Trophoblast cell (in vitro differentiated cells and primary cell): ENCODE results near the gene CLBA1. TPM values are rescaled to one million over a fixed set of nuclear protein-coding genes. Genes with fewer than 3 reads are reported as not detected.

Source experiments
- DNase-seq, 2 donors: peaks; one replicate each; pipeline ENCODE4 v3.0.0-alpha.2; 2016
- H2AFZ ChIP-seq: 2 replicates; pipeline ENCODE4 v1.6.1; 2013; ENCODE audit warnings: low read length, moderate library complexity, mild to moderate bottlenecking; ENCODE audit not compliant: insufficient read depth, poor library complexity
- H2AK5ac ChIP-seq: 2 replicates; pipeline ENCODE4 v1.6.1; 2013; ENCODE audit warnings: mild to moderate bottlenecking, low read length
- H2BK120ac ChIP-seq: 2 replicates; pipeline ENCODE4 v1.6.1; 2013; ENCODE audit warnings: low read length, mild to moderate bottlenecking, moderate library complexity; ENCODE audit not compliant: insufficient read depth, poor library complexity
- H2BK12ac ChIP-seq: 2 replicates; pipeline ENCODE4 v1.6.1; 2013; ENCODE audit warnings: mild to moderate bottlenecking, low read length, moderate library complexity
- H2BK5ac ChIP-seq: 2 replicates; pipeline ENCODE4 v1.6.1; 2013; ENCODE audit warnings: low read length, low read depth, moderate library complexity, mild to moderate bottlenecking; ENCODE audit not compliant: poor library complexity
- H3K14ac ChIP-seq: 2 replicates; pipeline ENCODE4 v1.6.1; 2013; ENCODE audit warnings: mild to moderate bottlenecking, low read length
- H3K18ac ChIP-seq: 2 replicates; pipeline ENCODE4 v1.6.1; 2013; ENCODE audit warnings: mild to moderate bottlenecking, low read length
- H3K23ac ChIP-seq: 2 replicates; pipeline ENCODE4 v1.6.1; 2013; ENCODE audit warnings: low read length
- H3K27ac ChIP-seq: 2 replicates; pipeline ENCODE4 v1.5.1; 2013; ENCODE audit warnings: low read depth, mild to moderate bottlenecking, inconsistent platforms, low read length, moderate library complexity
- H3K27me3 ChIP-seq: 2 replicates; pipeline ENCODE4 v1.6.1; 2013; ENCODE audit warnings: inconsistent platforms, mild to moderate bottlenecking, low read length, moderate library complexity; ENCODE audit not compliant: insufficient read depth
- H3K36me3 ChIP-seq, 2 experiments: 1 replicate in 1 of 2; 2 replicates in 1 of 2; pipeline ENCODE4 v1.6.1; 2013; ENCODE audit warnings: low read length in 2 of 2, mild to moderate bottlenecking in 2 of 2, moderate library complexity in 1 of 2; ENCODE audit not compliant: insufficient read depth in 2 of 2, control insufficient read depth in 1 of 2
- H3K4ac ChIP-seq: 2 replicates; pipeline ENCODE4 v1.6.1; 2013; ENCODE audit warnings: low read depth, mild to moderate bottlenecking, low read length, moderate library complexity
- H3K4me1 ChIP-seq, 2 experiments: 1 replicate in 1 of 2; 2 replicates in 1 of 2; pipeline ENCODE4 v1.6.1; 2013; ENCODE audit warnings: low read length in 2 of 2, mild to moderate bottlenecking in 2 of 2, moderate library complexity in 1 of 2; ENCODE audit not compliant: insufficient read depth in 2 of 2, control insufficient read depth in 1 of 2
- H3K4me2 ChIP-seq: 2 replicates; pipeline ENCODE4 v1.6.1; 2013; ENCODE audit warnings: inconsistent platforms, mild to moderate bottlenecking, low read length, moderate library complexity
- H3K4me3 ChIP-seq: 2 replicates; pipeline ENCODE4 v1.5.1; 2013; ENCODE audit warnings: mild to moderate bottlenecking, low read depth, low read length, inconsistent platforms
- H3K79me1 ChIP-seq: one replicate; pipeline ENCODE4 v1.6.1; 2013; ENCODE audit warnings: low read length
- H3K79me2 ChIP-seq: 2 replicates; pipeline ENCODE4 v1.6.1; 2013; ENCODE audit warnings: low read length, mild to moderate bottlenecking; ENCODE audit not compliant: control insufficient read depth, insufficient read depth, poor library complexity
- H3K9ac ChIP-seq: 2 replicates; pipeline ENCODE4 v1.6.1; 2013; ENCODE audit warnings: mild to moderate bottlenecking, low read length
- H3K9me3 ChIP-seq: 2 replicates; pipeline ENCODE4 v1.6.1; 2013; ENCODE audit warnings: low read depth, mild to moderate bottlenecking, control low read depth, inconsistent platforms, low read length; ENCODE audit not compliant: insufficient read depth
- H4K12ac ChIP-seq: 2 replicates; pipeline ENCODE4 v1.6.1; 2013; ENCODE audit warnings: low read depth, mild to moderate bottlenecking, low read length, moderate library complexity
- H4K8ac ChIP-seq: 2 replicates; pipeline ENCODE4 v1.6.1; 2013; ENCODE audit warnings: low read depth, mild to moderate bottlenecking, low read length, moderate library complexity
- H4K91ac ChIP-seq: one replicate; pipeline ENCODE4 v1.6.1; 2013; ENCODE audit warnings: low read depth, mild to moderate bottlenecking, low read length, moderate library complexity
- WGBS: extraction: QIAGEN DNeasy Blood & Tissue Kit; methylation state at CpG from one replicate; pipeline ENCODE4 v1.1.7; 2013; ENCODE audit warnings: missing lambda C conversion rate; ENCODE audit not compliant: insufficient read length, insufficient coverage; ENCODE audit errors: extremely low coverage; 5-methylcytosine and 5-hydroxymethylcytosine counted together
- polyA plus RNA-seq: library from polyadenylated mRNA; stranded (reverse); fragments of 200-250 nt; gene quantifications from 2 replicates; pipeline ENCODE4 v1.2.3, GENCODE V29; 2013

Gene CLBA1
- polyA plus RNA-seq = 2.2 and 2.6 TPM in 2 replicates

- no peaks in the 10 kb centered on the region for H3K36me3 ChIP-seq
- H3K27ac ChIP-seq = no peak within 1 kb of the TSS
- H4K12ac ChIP-seq = peak within 1 kb of the TSS; percentile 76
- peak within 1 kb of the TSS; percentile 83 for H4K8ac ChIP-seq
- DNase-seq = peak; percentile 90 to 97
- WGBS = no CpG with 5 or more reads among the region's 77 CpGs
- peak within 1 kb of the TSS; percentile 50 for H4K91ac ChIP-seq
- H3K4me3 ChIP-seq = peak within 1 kb of the TSS; percentile 86
- H3K27me3 ChIP-seq = no peaks in the 10 kb centered on the region
- peak within 1 kb of the TSS; percentile 82 for H3K9ac ChIP-seq
- H3K79me2 ChIP-seq = peaks cover 4% of the 10 kb centered on the region
- peaks cover 5 to 6% of the 10 kb centered on the region in 2 experiments for H3K4me1 ChIP-seq
- peak within 1 kb of the TSS; percentile 50 for H2AK5ac ChIP-seq
- H3K4ac ChIP-seq = no peak within 1 kb of the TSS
- no peak within 1 kb of the TSS for H2BK120ac ChIP-seq
- no peaks in the 10 kb centered on the region for H3K79me1 ChIP-seq
- H3K4me2 ChIP-seq = peak within 1 kb of the TSS; percentile 87
- H3K18ac ChIP-seq = peak within 1 kb of the TSS; percentile 14
- no peaks in the 10 kb centered on the region for H3K9me3 ChIP-seq
- no peak within 1 kb of the TSS for H2BK5ac ChIP-seq
- peak within 1 kb of the TSS; percentile 24 for H3K14ac ChIP-seq
- H2BK12ac ChIP-seq = peak within 1 kb of the TSS; percentile 42
- H2AFZ ChIP-seq = peak within 1 kb of the TSS; percentile 43
- no peak within 1 kb of the TSS for H3K23ac ChIP-seq
Measured at GRCh38 chr14:104985675-104986486, at the start of gene CLBA1. TSS of gene CLBA1 (plus strand) at chr14:104985788. CDS start at chr14:104986432, 644 bp downstream.

GRCh38 chr14:104935955-104936354 is 49.6 kb upstream of the CLBA1 start:
- peaks cover 0 to 2% of the 10 kb centered on the region in 2 experiments for H3K4me1 ChIP-seq
- H4K8ac ChIP-seq = no peak overlapping the region
- no peak overlapping the region for H3K18ac ChIP-seq
- no peak overlapping the region for H3K4me2 ChIP-seq
- no peak overlapping the region for H2AK5ac ChIP-seq
- peaks cover 41% of the 10 kb centered on the region for H3K27me3 ChIP-seq
- no peak overlapping the region for H3K4ac ChIP-seq
- no peaks in the 10 kb centered on the region for H3K36me3 ChIP-seq
- no peak overlapping the region for H3K9ac ChIP-seq
- no peak overlapping the region for H4K91ac ChIP-seq
- H3K4me3 ChIP-seq = no peak overlapping the region
- no peaks in the 10 kb centered on the region for H3K79me1 ChIP-seq
- no peaks in the 10 kb centered on the region for H3K79me2 ChIP-seq
- no peak overlapping the region for H3K14ac ChIP-seq
- H3K27ac ChIP-seq = no peak overlapping the region
- no peak overlapping the region for H2AFZ ChIP-seq
- DNase-seq = no peak
- H3K23ac ChIP-seq = no peak overlapping the region
- no CpG with 5 or more reads among the region's 2 CpGs for WGBS
- no peak overlapping the region for H2BK120ac ChIP-seq
- no peak overlapping the region for H2BK12ac ChIP-seq
- no peak overlapping the region for H2BK5ac ChIP-seq
- peaks cover 15% of the 10 kb centered on the region for H3K9me3 ChIP-seq
- H4K12ac ChIP-seq = no peak overlapping the region

- Histone ChIP-seq H3K9me3 (peaks cover 14% of the 10 kb centered on the region), H2BK12ac (no peak overlapping the region), H3K79me1 (no peaks in the 10 kb centered on the region), H3K4me3 (no peak overlapping the region), H3K14ac (no peak overlapping the region), H3K4ac (no peak overlapping the region), H4K91ac (no peak overlapping the region), H2AK5ac (no peak overlapping the region), H4K12ac (no peak overlapping the region), H2BK120ac (no peak overlapping the region), H3K4me1 (peaks cover 0 to 2% of the 10 kb centered on the region in 2 experiments), H3K27me3 (peaks cover 36% of the 10 kb centered on the region), H3K23ac (no peak overlapping the region), H3K18ac (no peak overlapping the region), H2AFZ (no peak overlapping the region), H3K9ac (no peak overlapping the region), H3K27ac (no peak overlapping the region), H3K4me2 (no peak overlapping the region), H3K79me2 (no peaks in the 10 kb centered on the region), H3K36me3 (no peaks in the 10 kb centered on the region), H4K8ac (no peak overlapping the region), H2BK5ac (no peak overlapping the region)
- WGBS = no CpG with 5 or more reads among the region's 10 CpGs
- DNase-seq = no peak
Measured at GRCh38 chr14:104936361-104937155, 49.0 kb upstream of the CLBA1 start.

- Histone ChIP-seq H3K4me2 (no peak overlapping the region), H3K79me2 (no peaks in the 10 kb centered on the region), H3K4me1 (peaks cover 0 to under 1% of the 10 kb centered on the region in 2 experiments), H2BK12ac (no peak overlapping the region), H3K23ac (no peak overlapping the region), H3K27ac (no peak overlapping the region), H4K8ac (no peak overlapping the region), H2BK120ac (no peak overlapping the region), H3K27me3 (peaks cover 30% of the 10 kb centered on the region), H3K18ac (no peak overlapping the region), H3K4ac (no peak overlapping the region), H3K9ac (no peak overlapping the region), H2AFZ (no peak overlapping the region), H3K79me1 (no peaks in the 10 kb centered on the region), H3K36me3 (no peaks in the 10 kb centered on the region), H4K12ac (no peak overlapping the region), H2AK5ac (no peak overlapping the region), H4K91ac (no peak overlapping the region), H3K4me3 (no peak overlapping the region), H2BK5ac (no peak overlapping the region), H3K9me3 (peaks cover 17% of the 10 kb centered on the region), H3K14ac (no peak overlapping the region)
- WGBS = no CpG with 5 or more reads among the region's 4 CpGs
- DNase-seq = no peak
Measured at GRCh38 chr14:104937161-104937560, 48.4 kb upstream of the CLBA1 start.
